ENCODE results near the gene DRG2. TPM values are rescaled to one million over a fixed set of nuclear protein-coding genes. Genes with fewer than 3 reads are reported as not detected.

The DRG2 gene
- polyA plus RNA-seq, 3 donors: 26.9 to 36.1 (median 32.0) TPM

- no peaks in the 10 kb centered on the region for H3K36me3 Mint-ChIP-seq
- no peak overlapping the region for H3K4me3 Mint-ChIP-seq
- peaks cover 21% of the 10 kb centered on the region for H3K79me2 ChIP-seq (ENCODE audit: insufficient read depth, low read length)
- no CpG with 5 or more reads among the region's 4 CpGs for WGBS (ENCODE audit: insufficient coverage)
- H3K9ac ChIP-seq (ENCODE audit: insufficient read depth, low read length, poor library complexity, severe bottlenecking): no peak overlapping the region
- H3K27ac Mint-ChIP-seq: no peak overlapping the region
- no peak overlapping the region for H3K4me3 ChIP-seq (replicated peaks in 1 of 3; ENCODE audit: low read depth in 2 of 3, low read length in 3 of 3)
- no peaks in the 10 kb centered on the region for H3K36me3 ChIP-seq (replicated peaks in 1 of 2; ENCODE audit: control insufficient read depth in 1 of 2, insufficient read depth in 2 of 2, low read length in 2 of 2)
- H3K27me3 ChIP-seq (ENCODE audit: control insufficient read depth in 2 of 2, insufficient read depth in 2 of 2, low read length in 2 of 2): no peaks in the 10 kb centered on the region
- H3K4me1 Mint-ChIP-seq: peaks cover 20% of the 10 kb centered on the region
- H2AFZ ChIP-seq (ENCODE audit: insufficient read depth, low read depth, low read length, poor library complexity, severe bottlenecking): no peak overlapping the region
- no peak for DNase-seq
- peaks cover 4 to 7% (median 5%) of the 10 kb centered on the region in 3 donors for H3K27me3 Mint-ChIP-seq (ENCODE audit: low read depth in 3 of 3)
- H3K9me3 Mint-ChIP-seq: peaks cover 0 to 3% (median 0%) of the 10 kb centered on the region in 7 donors
- no peaks in the 10 kb centered on the region for H3K9me3 ChIP-seq (replicated peaks in 1 of 2; ENCODE audit: control insufficient read depth in 1 of 2, insufficient read depth in 1 of 2, low read length in 2 of 2)
- TF ChIP-seq CTCF (IDR thresholded peaks at IDR 0.05): no peak
- H3K4me2 ChIP-seq (replicated peaks; ENCODE audit: extremely low read depth, low read length, poor library complexity, severe bottlenecking): no peak overlapping the region
- intact Hi-C loops (cut with micrococcal nuclease): no loop called here
- no peak overlapping the region for H3K27ac ChIP-seq (ENCODE audit: low read depth in 1 of 2, low read length in 2 of 2)
- H3K4me1 ChIP-seq (ENCODE audit: control insufficient read depth in 1 of 2, insufficient read depth in 2 of 2, low read length in 2 of 2): peaks cover 11 to 19% of the 10 kb centered on the region in 2 donors
- H4K20me1 ChIP-seq (ENCODE audit: insufficient read depth, low read length): no peaks in the 10 kb centered on the region
These were observed 3.5 kb upstream of the DRG2 start for GRCh38 chr17:18084256-18084655.

- H3K27ac Mint-ChIP-seq: peak overlapping the region in 3 of 7 donors; percentile 59 to 83 (median 78)
- no peak overlapping the region for H3K4me3 Mint-ChIP-seq
- intact Hi-C loops (cut with micrococcal nuclease): no loop called here
These were observed 1.9 kb downstream of the DRG2 start for GRCh38 chr17:18089613-18090012.

More at GRCh38 chr17:18089613-18090012, 1.9 kb downstream of the DRG2 start:
- no peak overlapping the region for H3K27ac ChIP-seq (ENCODE audit: low read depth in 1 of 2, low read length in 2 of 2)
- H3K9ac ChIP-seq (ENCODE audit: insufficient read depth, low read length, poor library complexity, severe bottlenecking): no peak overlapping the region
- Mint-ChIP-seq H3K36me3 (peaks cover 20 to 28% of the 10 kb centered on the region in 2 donors), H3K9me3 (peaks cover 0 to 3% (median 0%) of the 10 kb centered on the region in 7 donors), H3K27me3 (ENCODE audit: low read depth in 3 of 3) (peaks cover 0 to 3% (median 0%) of the 10 kb centered on the region in 3 donors), H3K4me1 (peaks cover 28% of the 10 kb centered on the region)
- no peak overlapping the region for H3K4me2 ChIP-seq (replicated peaks; ENCODE audit: extremely low read depth, low read length, poor library complexity, severe bottlenecking)
- H3K36me3 ChIP-seq (replicated peaks in 1 of 2; ENCODE audit: control insufficient read depth in 1 of 2, insufficient read depth in 2 of 2, low read length in 2 of 2): peaks cover 15 to 38% of the 10 kb centered on the region in 2 donors
- 100% methylated on average over 2 of the region's 2 CpGs for WGBS (ENCODE audit: insufficient coverage)
- H2AFZ ChIP-seq (ENCODE audit: insufficient read depth, low read depth, low read length, poor library complexity, severe bottlenecking): no peak overlapping the region
- TF ChIP-seq CTCF (IDR thresholded peaks at IDR 0.05): no peak
- H3K27me3 ChIP-seq (ENCODE audit: control insufficient read depth in 2 of 2, insufficient read depth in 2 of 2, low read length in 2 of 2): no peaks in the 10 kb centered on the region
- peaks cover 26% of the 10 kb centered on the region for H3K79me2 ChIP-seq (ENCODE audit: insufficient read depth, low read length)
- H3K9me3 ChIP-seq (replicated peaks in 1 of 2; ENCODE audit: control insufficient read depth in 1 of 2, insufficient read depth in 1 of 2, low read length in 2 of 2): no peaks in the 10 kb centered on the region
- peaks cover 11 to 19% of the 10 kb centered on the region in 2 donors for H3K4me1 ChIP-seq (ENCODE audit: control insufficient read depth in 1 of 2, insufficient read depth in 2 of 2, low read length in 2 of 2)
- H4K20me1 ChIP-seq (ENCODE audit: insufficient read depth, low read length): peaks cover 4% of the 10 kb centered on the region
- no peak for DNase-seq
- no peak overlapping the region for H3K4me3 ChIP-seq (replicated peaks in 1 of 3; ENCODE audit: low read depth in 2 of 3, low read length in 3 of 3)

All from CD14-positive monocyte (primary cell).